ENCODE measurements around the gene SLC5A5.
"Not testable (repeated sequence)": the region's sequence is repeated elsewhere in the genome, so short reads cannot be mapped to it uniquely, and the experiment has no call there.

Gene SLC5A5

GRCh38 chr19:17886515-17886914 is 14.8 kb downstream of the SLC5A5 start:
- ChIA-PET POLR2A (no interaction called here), CTCF (no interaction called here)
- TF ChIP-seq CTCF (IDR thresholded peaks at IDR 0.05; ENCODE audit: insufficient read depth, low read length, missing control alignments), result no peak
- DNase-seq (ENCODE audit: low read depth, low spot score), result no peak
- H3K4me3 ChIP-seq (ENCODE audit: low read depth, low read length), result no peak overlapping the region

- CTCF ChIA-PET; DNase-seq (ENCODE audit: low read depth, low spot score); POLR2A ChIA-PET; H3K4me3 ChIP-seq (ENCODE audit: low read depth, low read length): not testable (repeated sequence)
Observed at GRCh38 chr19:17887221-17887620, 15.5 kb downstream of the SLC5A5 start.

- H3K4me3 ChIP-seq (ENCODE audit: low read depth, low read length), result no peak overlapping the region
- no peak for TF ChIP-seq CTCF (IDR thresholded peaks at IDR 0.05; ENCODE audit: insufficient read depth, low read length, missing control alignments)
- no peak for DNase-seq (ENCODE audit: low read depth, low spot score)
- CTCF ChIA-PET, result no interaction called here
- POLR2A ChIA-PET, result no interaction called here
Observed at GRCh38 chr19:17888260-17888659, 16.5 kb downstream of the SLC5A5 start.

- no peak overlapping the region for H3K4me3 ChIP-seq (ENCODE audit: low read depth, low read length)
- no peak for TF ChIP-seq CTCF (IDR thresholded peaks at IDR 0.05; ENCODE audit: insufficient read depth, low read length, missing control alignments)
- no peak for DNase-seq (ENCODE audit: low read depth, low spot score)
- POLR2A ChIA-PET, result interaction anchor here (0.5 kb wide), 1 partner anchor 30 kb away, joined by 3 read pairs; the partner anchor contains the start of gene RPL18A
- CTCF ChIA-PET, result no interaction called here
Observed at GRCh38 chr19:17889609-17890214, 18.0 kb downstream of the SLC5A5 start.

- POLR2A ChIA-PET, result no interaction called here
- CTCF ChIA-PET, result no interaction called here
Observed at GRCh38 chr19:17893766-17894165, 22.0 kb downstream of the SLC5A5 start.

GRCh38 chr19:17902701-17903100 is 31.0 kb downstream of the SLC5A5 start:
- CTCF ChIA-PET, result no interaction called here
- POLR2A ChIA-PET, result no interaction called here
- no peak overlapping the region for H3K4me3 ChIP-seq (ENCODE audit: low read depth, low read length)
- peak; percentile 31 for DNase-seq (ENCODE audit: low read depth, low spot score)
- no peak for TF ChIP-seq CTCF (IDR thresholded peaks at IDR 0.05; ENCODE audit: insufficient read depth, low read length, missing control alignments)

More at GRCh38 chr19:17893766-17894165, 22.0 kb downstream of the SLC5A5 start:
- no peak for DNase-seq (ENCODE audit: low read depth, low spot score)
- TF ChIP-seq CTCF (IDR thresholded peaks at IDR 0.05; ENCODE audit: insufficient read depth, low read length, missing control alignments), result no peak
- no peak overlapping the region for H3K4me3 ChIP-seq (ENCODE audit: low read depth, low read length)

- no peak for TF ChIP-seq CTCF (IDR thresholded peaks at IDR 0.05; ENCODE audit: insufficient read depth, low read length, missing control alignments)
- ChIA-PET POLR2A (no interaction called here), CTCF (no interaction called here)
- DNase-seq (ENCODE audit: low read depth, low spot score), result no peak
- no peak overlapping the region for H3K4me3 ChIP-seq (ENCODE audit: low read depth, low read length)
Observed at GRCh38 chr19:17908244-17908643, 36.5 kb downstream of the SLC5A5 start.
